OCI-LY7 (cell line): ENCODE measurements around the gene R3HDM4. TPM values are rescaled to one million over a fixed set of nuclear protein-coding genes. Genes with fewer than 3 reads are reported as not detected.

Experiments used
- BruUV-seq: library from RNA; stranded (reverse); fragments of 400-500 nt; replicated peaks from 2 replicates; lab custom pipeline; 2021; lab: Mats Ljungman, UMichigan
- CTCF ChIA-PET: fragments of 300-600 bp; sonication (Branson Sonifier 250); formaldehyde crosslinking; loops from one replicate; lab custom pipeline; 2022; ENCODE audit warnings: antibody characterized with exemption; ENCODE audit not compliant: unreplicated experiment; lab: Charles Lee
- POLR2A ChIA-PET: fragments of 300-600 bp; sonication (Branson Sonifier 250); formaldehyde crosslinking; loops from one replicate; lab custom pipeline; 2022; ENCODE audit warnings: antibody characterized with exemption; lab: Charles Lee
- DNase-seq: peaks from one replicate; pipeline ENCODE4 v3.0.0-alpha.2; 2015; ENCODE audit warnings: low spot score
- H2AFZ ChIP-seq: fragments of 200-600 bp; sonication (generic), shearing (Covaris generic); 2 replicates; pipeline ENCODE4 v1.6.1; 2014; ENCODE audit warnings: mild to moderate bottlenecking, antibody characterized with exemption, low read length, moderate library complexity
- H3K27ac ChIP-seq: fragments of 200-600 bp; sonication (generic); 2 replicates; pipeline ENCODE4 v1.5.1; 2014; ENCODE audit warnings: mixed run types, low read depth, mild to moderate bottlenecking, moderate library complexity, low read length, inconsistent platforms; ENCODE audit not compliant: poor library complexity, severe bottlenecking
- H3K36me3 ChIP-seq: fragments of 200-600 bp; sonication (generic); 2 replicates; pipeline ENCODE4 v1.6.1; 2014; ENCODE audit warnings: mild to moderate bottlenecking, antibody characterized with exemption, low read length, moderate library complexity, mixed read lengths; ENCODE audit not compliant: insufficient read depth
- H3K4me1 ChIP-seq: fragments of 200-600 bp; sonication (generic); 2 replicates; pipeline ENCODE4 v1.5.1; 2014; ENCODE audit warnings: mild to moderate bottlenecking, low read length; ENCODE audit not compliant: insufficient read depth, poor library complexity, severe bottlenecking
- H3K4me2 ChIP-seq: fragments of 200-600 bp; sonication (generic); 2 replicates; pipeline ENCODE4 v1.6.1; 2014; ENCODE audit warnings: mild to moderate bottlenecking, low read length
- H3K4me3 ChIP-seq: fragments of 200-600 bp; sonication (generic); 2 replicates; pipeline ENCODE4 v1.5.1; 2014; ENCODE audit warnings: mild to moderate bottlenecking, low read depth, low read length; ENCODE audit not compliant: poor library complexity, severe bottlenecking
- H3K79me2 ChIP-seq: fragments of 200-600 bp; sonication (generic); 2 replicates; pipeline ENCODE4 v1.6.1; 2016; ENCODE audit warnings: low read depth, mild to moderate bottlenecking, low read length, moderate library complexity, mixed read lengths; ENCODE audit not compliant: insufficient read depth
- H3K9me2 ChIP-seq: fragments of 200-600 bp; sonication (generic); 2 replicates; pipeline ENCODE4 v1.6.1; 2016; ENCODE audit warnings: mild to moderate bottlenecking, low read length, mixed read lengths; ENCODE audit not compliant: insufficient read depth
- H3K9me3 ChIP-seq: fragments of 200-600 bp; sonication (generic); 2 replicates; pipeline ENCODE4 v1.6.1; 2014; ENCODE audit warnings: mild to moderate bottlenecking, mixed run types, low read length, mixed read lengths
- H4K20me1 ChIP-seq: fragments of 200-600 bp; sonication (generic); 2 replicates; pipeline ENCODE4 v1.6.1; 2014; ENCODE audit warnings: mild to moderate bottlenecking, antibody characterized with exemption, low read length, moderate library complexity, mixed read lengths; ENCODE audit not compliant: insufficient read depth
- EZH2phosphoT487 ChIP-seq: fragments of 200-600 bp; sonication (generic); IDR thresholded peaks from 2 replicates; pipeline ENCODE4 v1.6.1; 2018; ENCODE audit warnings: low read depth, borderline replicate concordance, mild to moderate bottlenecking, mixed run types, antibody characterized with exemption, low read length, moderate library complexity, mixed read lengths
- intact Hi-C: fragments of 100-400 bp; cut with micrococcal nuclease; formaldehyde crosslinking; loops from one replicate; pipeline ENCODE4 v1.10.0; 2022; ENCODE audit not compliant: unreplicated experiment
- total RNA-seq, 2 experiments: library from RNA; depleted of rRNA in 1 of 2; stranded (reverse); fragments of >200 nt in 1 of 2; shearing (Covaris generic) in 1 of 2; gene quantifications; 2 replicates each; pipeline ENCODE4 v1.2.3, GENCODE V29; 2014 to 2022
- TF ChIP-seq, protein P1 (sequence below): fragments of 200-600 bp; sonication (generic); conservative IDR thresholded peaks from 2 replicates; pipeline ENCODE4 v1.5.1; 2014; ENCODE audit warnings: mild to moderate bottlenecking, antibody characterized with exemption, low read length, moderate library complexity, mixed read lengths

The R3HDM4 gene
- total RNA-seq, 2 experiments from 2014 or later = 43.5 to 64.9 TPM

DNA sequence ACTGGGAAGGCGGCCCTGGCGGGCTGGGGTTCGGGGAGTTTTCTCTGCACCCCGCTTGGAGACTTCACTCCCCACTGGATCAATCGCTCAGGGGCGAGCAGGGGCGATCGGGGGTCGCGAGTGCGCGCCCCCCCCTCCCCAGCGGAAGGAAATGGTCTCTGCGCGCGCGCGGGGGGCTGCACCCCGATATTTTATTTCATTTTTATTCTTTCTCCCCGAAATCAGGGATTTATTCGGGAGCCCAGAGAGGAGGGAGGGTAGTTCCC lies 13.2 kb upstream of the R3HDM4 start:
- no peak for DNase-seq
- no peaks in the 10 kb centered on the region for H3K9me2 ChIP-seq
- no TSS peak for BruUV-seq
- peak overlapping the region; percentile 37 for H3K27ac ChIP-seq
- ChIA-PET CTCF (no interaction called here), POLR2A (no interaction called here)
- peak overlapping the region; percentile 99 for H3K4me2 ChIP-seq
- intact Hi-C loops = no loop called here
- no peaks in the 10 kb centered on the region for H3K79me2 ChIP-seq
- H3K36me3 ChIP-seq = no peaks in the 10 kb centered on the region
- no peaks in the 10 kb centered on the region for H3K9me3 ChIP-seq
- no peak for TF ChIP-seq EZH2phosphoT487
- TF ChIP-seq, protein P1, sequence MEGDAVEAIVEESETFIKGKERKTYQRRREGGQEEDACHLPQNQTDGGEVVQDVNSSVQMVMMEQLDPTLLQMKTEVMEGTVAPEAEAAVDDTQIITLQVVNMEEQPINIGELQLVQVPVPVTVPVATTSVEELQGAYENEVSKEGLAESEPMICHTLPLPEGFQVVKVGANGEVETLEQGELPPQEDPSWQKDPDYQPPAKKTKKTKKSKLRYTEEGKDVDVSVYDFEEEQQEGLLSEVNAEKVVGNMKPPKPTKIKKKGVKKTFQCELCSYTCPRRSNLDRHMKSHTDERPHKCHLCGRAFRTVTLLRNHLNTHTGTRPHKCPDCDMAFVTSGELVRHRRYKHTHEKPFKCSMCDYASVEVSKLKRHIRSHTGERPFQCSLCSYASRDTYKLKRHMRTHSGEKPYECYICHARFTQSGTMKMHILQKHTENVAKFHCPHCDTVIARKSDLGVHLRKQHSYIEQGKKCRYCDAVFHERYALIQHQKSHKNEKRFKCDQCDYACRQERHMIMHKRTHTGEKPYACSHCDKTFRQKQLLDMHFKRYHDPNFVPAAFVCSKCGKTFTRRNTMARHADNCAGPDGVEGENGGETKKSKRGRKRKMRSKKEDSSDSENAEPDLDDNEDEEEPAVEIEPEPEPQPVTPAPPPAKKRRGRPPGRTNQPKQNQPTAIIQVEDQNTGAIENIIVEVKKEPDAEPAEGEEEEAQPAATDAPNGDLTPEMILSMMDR = no peak
- no peak overlapping the region for H2AFZ ChIP-seq
- H3K4me3 ChIP-seq = peak overlapping the region; percentile 91
- H4K20me1 ChIP-seq = no peaks in the 10 kb centered on the region
- peaks cover 21% of the 10 kb centered on the region for H3K4me1 ChIP-seq

DNA sequence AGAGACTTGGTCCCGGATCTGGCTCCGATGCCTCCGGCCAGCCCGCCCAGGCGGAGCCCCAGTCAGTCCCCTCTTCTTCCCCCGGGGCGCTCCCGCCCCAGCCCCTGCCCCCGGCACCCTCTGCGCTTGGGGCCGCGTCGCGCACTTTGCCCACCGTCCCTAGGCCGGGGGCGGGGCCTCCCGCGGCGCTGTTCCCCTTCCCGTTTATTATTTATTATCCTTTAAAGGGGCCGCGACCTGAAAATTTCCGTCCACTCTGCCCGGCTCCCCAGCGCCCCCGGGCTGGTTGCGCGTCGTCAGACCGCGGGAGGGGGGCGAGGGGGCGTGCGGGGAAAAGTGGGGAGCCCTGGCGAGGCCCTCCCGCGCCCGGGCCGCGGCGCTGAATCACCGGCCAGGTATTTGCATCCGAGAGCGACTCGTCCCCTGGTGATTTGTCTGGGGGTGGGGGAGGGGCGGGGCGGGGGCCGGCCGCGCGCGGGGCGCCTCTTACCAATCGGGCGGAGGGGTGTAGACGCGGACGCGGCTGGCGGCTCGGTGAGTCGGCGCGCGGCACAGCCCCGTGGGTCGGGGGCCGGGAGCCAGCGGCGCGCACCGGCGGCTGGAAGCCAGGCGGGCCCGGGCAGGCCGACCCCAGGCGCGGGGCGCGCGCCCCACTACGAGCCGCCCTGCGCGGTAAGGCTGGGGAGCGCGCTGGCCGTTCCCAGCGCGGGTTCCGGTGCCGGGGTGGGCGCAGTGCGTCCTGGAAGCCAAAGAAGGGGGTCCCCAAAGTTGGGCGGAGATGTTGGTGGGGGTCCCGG lies 12.7 kb upstream of the R3HDM4 start, which contains the start of gene ARID3A:
ARID3A (plus strand) TSS at position 510 of the 797 bp plus-strand sequence. CDS start 3,494 bp downstream, outside the sequence.
- Histone ChIP-seq H3K4me2 (peak within 1 kb of the TSS; percentile 99), H3K36me3 (no peaks in the 10 kb centered on the region), H3K79me2 (no peaks in the 10 kb centered on the region), H2AFZ (peak within 1 kb of the TSS; percentile 62), H3K27ac (peak within 1 kb of the TSS; percentile 49), H3K4me1 (peaks cover 21% of the 10 kb centered on the region), H3K9me3 (no peaks in the 10 kb centered on the region), H3K4me3 (peak within 1 kb of the TSS; percentile 91), H3K9me2 (no peaks in the 10 kb centered on the region), H4K20me1 (no peaks in the 10 kb centered on the region)
- BruUV-seq = no TSS peak
- peak; percentile 85 for DNase-seq
- intact Hi-C loops = loop anchor here (1.0 to 2.0 kb wide), 2 partner anchors 21 to 59 kb away; partner anchors contain the start of gene WDR18
- POLR2A ChIA-PET = interaction anchor here (2.5 kb wide), 1 partner anchor 59 kb away, joined by 7 read pairs; the partner anchor contains the start of gene WDR18
- TF ChIP-seq, protein P1 = no peak
- TF ChIP-seq EZH2phosphoT487 = no peak
- CTCF ChIA-PET = no interaction called here

DNA sequence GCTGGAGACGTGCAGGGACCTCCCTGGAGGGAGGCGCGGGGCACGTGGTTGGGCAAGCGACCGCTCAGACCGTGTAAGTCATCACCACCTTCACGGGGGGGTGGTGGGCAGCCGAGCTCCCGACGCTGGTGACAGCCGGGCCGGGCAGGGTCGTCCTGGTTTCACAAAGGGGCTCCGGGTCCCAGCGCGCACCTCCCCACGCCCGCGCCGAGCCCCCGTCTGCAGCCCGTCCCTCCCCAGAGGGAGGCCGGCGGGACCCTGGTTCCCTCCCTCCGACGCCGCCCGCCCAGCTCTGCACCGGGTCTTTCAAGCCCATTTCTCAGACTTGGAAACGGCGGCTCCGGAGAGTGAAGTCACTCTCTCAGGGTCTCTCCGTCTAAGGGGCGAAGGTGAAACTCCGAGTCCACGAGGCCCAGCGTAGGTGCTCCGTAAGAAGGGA lies 12.1 kb upstream of the R3HDM4 start:
- H3K4me1 ChIP-seq = peaks cover 21% of the 10 kb centered on the region
- intact Hi-C loops = loop anchor here (1.0 to 2.0 kb wide), 2 partner anchors 22 to 59 kb away; partner anchors contain the start of gene WDR18
- no peaks in the 10 kb centered on the region for H3K36me3 ChIP-seq
- TF ChIP-seq, protein P1 = no peak
- TF ChIP-seq EZH2phosphoT487 = no peak
- DNase-seq = peak; percentile 87
- peak overlapping the region; percentile 99 for H3K4me2 ChIP-seq
- no peaks in the 10 kb centered on the region for H4K20me1 ChIP-seq
- no peaks in the 10 kb centered on the region for H3K79me2 ChIP-seq
- peak overlapping the region; percentile 91 for H3K4me3 ChIP-seq
- ChIA-PET POLR2A (interaction anchor here (2.5 kb wide), 1 partner anchor 59 kb away, joined by 7 read pairs; the partner anchor contains the start of gene WDR18), CTCF (no interaction called here)
- peak overlapping the region; percentile 62 for H2AFZ ChIP-seq
- H3K9me2 ChIP-seq = no peaks in the 10 kb centered on the region
- H3K27ac ChIP-seq = peak overlapping the region; percentile 49
- H3K9me3 ChIP-seq = no peaks in the 10 kb centered on the region
- BruUV-seq = no TSS peak
